HTERT RPE-1 (cell line): ENCODE data around the gene PPP1R1C.

Experiments used
- in situ Hi-C: fragments of 300-500 bp; cut with MboI; formaldehyde crosslinking; loops from 4 replicates; pipeline ENCODE4 v1.14.3; 2020; ENCODE audit warnings: low sequenced_read_pairs

Gene PPP1R1C

DNA sequence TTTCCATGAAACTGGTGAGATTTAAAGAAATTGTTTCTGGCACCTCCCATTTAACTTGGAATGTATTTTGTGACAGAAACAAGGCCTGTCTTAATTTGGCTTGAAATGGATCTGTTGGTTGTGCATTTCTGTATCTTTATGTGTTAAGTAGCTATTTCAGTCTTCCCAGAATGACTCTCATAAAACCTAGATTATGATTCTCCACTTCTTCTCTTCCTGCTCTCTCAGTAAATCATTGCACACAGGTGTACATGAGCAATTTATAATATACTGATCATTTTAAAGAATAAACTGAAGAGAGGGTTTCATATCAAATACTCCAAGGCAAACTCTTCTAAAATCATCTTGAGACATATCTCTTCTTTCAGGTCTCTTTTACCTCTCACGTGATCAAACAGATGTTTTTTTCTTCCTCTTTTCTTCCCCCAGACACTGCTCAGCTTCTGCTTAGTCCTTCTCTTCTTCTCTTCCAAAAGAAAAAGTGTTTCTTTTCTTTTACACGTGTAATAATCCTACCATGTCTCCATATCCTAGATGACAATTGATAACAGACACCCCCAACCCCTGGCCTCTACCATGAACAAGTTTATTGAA lies 112.0 kb downstream of the PPP1R1C start:
- in situ Hi-C loops: no loop called here

DNA sequence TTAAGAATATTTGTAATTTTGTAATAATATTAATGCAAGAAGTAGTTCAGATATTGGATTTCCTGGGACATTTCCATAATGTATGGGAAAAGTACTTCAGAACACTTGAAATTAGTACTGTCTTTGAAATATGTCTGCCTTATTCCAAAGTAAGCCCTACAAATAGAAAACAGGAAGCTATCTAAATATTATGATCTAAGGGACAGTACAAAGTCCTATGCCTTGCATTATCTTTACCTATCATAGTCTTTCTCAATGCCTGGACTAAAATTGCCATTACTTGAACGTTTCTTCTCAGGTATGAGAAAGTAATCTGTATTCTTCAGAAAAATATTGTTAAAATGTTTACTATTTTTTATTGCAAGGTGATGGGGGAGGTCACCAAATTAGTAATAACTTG lies 113.0 kb downstream of the PPP1R1C start:
- in situ Hi-C loops: no loop called here

DNA sequence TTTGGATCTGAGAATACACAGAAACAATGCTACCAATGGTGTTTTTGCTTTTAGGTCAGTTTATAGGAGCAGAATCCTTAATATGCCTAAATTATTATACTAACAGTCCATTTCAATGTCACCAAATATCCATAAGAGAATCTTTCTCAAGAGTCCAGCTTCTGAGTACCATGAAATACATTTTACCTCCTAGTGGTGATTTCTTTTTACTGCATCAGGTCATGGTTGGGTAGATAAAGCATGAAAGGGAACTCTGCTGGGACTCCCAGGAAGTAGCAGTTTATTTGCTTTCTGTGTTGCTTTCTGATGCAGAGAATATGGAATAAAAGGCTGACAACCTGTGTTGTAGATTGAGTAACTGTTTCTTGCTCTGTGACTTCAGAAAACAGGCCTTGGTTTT lies 115.6 kb downstream of the PPP1R1C start:
- in situ Hi-C loops: no loop called here

- in situ Hi-C loops: no loop called here
Measured at GRCh38 chr2:182103526-182103925, 117.9 kb downstream of the PPP1R1C start.

DNA sequence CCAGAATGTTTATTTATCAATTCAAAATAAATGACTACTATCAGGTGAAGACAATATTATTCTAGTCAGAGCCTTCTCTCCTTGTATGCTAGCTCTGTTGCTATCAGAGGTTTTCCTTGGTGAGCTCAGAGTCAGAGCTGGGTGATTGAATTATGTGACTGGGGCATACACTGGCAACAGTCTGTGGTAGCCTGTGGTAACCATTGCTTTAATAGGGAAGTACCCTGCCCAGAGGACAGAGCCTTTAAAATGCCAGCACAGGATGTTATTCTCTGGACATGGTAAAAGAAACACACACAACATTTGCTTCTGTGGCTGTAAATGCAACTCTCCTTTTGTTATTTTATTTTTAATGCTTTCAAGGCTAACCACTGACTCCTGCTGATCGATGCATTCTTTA lies 124.7 kb downstream of the PPP1R1C start:
- in situ Hi-C loops: no loop called here

GRCh38 chr2:182113334-182113733 lies 127.7 kb downstream of the PPP1R1C start:
- in situ Hi-C loops: no loop called here

DNA sequence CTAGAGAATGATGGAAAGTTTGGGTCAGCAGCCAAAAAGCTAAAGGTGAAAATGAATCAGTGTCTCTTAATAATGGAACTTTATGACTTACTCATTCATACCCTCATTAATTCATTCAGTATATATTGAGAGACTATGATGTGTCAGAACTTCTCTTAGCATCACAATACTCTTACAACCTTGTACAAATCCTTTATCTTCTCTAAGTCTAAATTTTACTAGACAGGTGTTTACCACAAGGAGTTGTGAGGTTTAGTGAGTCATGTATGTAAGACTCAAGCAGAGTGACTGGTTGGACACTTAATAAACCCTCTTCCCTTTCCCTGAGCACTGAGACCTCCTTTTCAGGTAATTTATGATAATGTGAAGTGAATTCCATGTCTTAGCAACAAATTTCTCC lies 129.6 kb downstream of the PPP1R1C start:
- in situ Hi-C loops: no loop called here

- in situ Hi-C loops: no loop called here
Measured at GRCh38 chr2:182116774-182117173, 131.1 kb downstream of the PPP1R1C start.

DNA sequence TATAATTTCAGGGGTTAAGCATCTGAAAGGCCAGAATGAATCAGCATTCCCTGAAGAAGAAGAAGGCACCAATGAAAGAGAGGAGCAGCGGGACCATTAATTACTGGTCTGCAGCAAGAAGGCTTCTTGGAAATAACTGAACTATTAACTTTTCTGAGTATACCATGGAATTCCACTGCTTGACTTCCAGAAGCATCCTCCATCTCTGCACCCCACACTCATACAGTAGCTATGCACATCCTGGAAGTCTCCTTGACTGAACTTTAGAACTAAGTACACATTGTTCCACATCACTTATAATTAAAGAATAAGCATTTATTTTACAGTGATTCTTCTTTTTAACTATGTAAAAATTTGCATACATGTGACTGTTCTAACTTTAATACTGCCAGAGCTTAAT lies 131.5 kb downstream of the PPP1R1C start:
- in situ Hi-C loops: no loop called here

DNA sequence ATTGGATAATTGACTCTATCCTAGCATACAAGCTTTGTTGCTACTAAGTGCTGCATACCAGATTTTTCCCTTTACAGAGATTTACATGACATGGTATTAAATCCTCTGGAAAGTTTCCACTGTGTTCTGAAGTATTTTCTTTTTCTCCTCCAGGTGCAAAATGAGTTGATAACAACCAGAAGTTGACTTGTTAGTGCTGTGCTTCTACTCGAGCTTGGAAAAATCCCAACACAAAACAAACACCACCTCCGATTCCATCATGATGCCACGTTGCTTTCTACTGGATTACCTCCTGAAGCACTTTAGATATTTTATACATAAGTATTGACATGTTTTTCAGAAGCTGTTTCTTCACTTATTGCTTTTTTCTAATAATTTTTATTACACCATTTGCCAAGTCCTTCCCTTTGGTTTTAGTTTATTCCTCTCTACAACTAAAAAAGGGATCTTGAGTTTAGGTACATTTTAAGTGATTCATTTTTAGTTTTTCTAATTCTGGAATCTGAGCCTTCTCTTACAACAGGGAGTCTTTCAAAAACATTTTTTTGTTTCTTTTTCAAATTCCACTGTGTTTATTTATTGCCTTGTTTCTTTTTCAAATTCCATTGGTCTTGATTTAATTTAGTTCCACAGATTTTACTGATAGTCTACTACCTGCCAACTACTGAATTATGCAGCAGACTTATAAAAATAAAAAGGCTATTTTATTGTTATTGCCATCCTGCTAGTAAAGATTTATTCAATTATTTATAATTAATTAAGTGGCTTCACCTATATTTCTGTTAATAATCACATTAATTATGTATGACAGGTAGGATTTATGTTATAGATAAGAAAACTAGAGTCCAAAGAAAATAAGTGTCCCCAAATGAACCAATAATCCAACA lies 143.4 kb downstream of the PPP1R1C start:
- in situ Hi-C loops: no loop called here

GRCh38 chr2:182132605-182133004 lies 147.0 kb downstream of the PPP1R1C start:
- in situ Hi-C loops: no loop called here

DNA sequence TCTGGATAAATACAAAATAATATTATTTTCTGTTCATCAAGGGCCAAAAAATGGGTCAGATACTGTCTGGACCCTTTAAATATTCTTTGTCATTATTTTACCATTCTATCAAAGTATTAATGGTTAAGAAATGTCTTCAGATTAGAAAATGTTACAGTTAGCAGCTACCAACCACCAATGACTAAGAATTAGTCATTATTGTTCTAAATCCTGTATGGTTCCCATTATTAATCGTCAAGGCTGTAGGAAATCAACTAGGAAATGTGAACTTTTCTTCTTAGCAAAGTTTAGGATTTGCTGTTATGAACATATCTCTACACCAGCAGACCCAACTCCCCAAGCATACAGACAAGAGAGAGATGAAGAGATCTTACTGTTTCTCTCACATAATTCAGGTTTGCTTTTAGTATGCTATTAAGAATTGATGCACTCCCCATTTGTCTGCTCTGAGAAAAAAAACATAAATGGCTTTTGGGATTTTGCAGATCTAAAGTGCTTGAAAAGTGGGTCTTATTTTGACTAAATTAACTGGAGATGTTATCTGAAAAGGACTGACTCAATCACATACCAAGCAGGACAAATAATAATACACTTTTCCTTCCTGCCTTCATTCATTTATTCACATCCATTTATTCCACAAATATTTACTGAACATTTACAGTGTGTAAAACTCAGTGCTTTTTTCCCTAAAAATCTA lies 147.7 kb downstream of the PPP1R1C start:
- in situ Hi-C loops: no loop called here

GRCh38 chr2:182134201-182134600 lies 148.5 kb downstream of the PPP1R1C start:
- in situ Hi-C loops: no loop called here

- in situ Hi-C loops: no loop called here
Measured at GRCh38 chr2:182142062-182142461, 156.4 kb downstream of the PPP1R1C start.

DNA sequence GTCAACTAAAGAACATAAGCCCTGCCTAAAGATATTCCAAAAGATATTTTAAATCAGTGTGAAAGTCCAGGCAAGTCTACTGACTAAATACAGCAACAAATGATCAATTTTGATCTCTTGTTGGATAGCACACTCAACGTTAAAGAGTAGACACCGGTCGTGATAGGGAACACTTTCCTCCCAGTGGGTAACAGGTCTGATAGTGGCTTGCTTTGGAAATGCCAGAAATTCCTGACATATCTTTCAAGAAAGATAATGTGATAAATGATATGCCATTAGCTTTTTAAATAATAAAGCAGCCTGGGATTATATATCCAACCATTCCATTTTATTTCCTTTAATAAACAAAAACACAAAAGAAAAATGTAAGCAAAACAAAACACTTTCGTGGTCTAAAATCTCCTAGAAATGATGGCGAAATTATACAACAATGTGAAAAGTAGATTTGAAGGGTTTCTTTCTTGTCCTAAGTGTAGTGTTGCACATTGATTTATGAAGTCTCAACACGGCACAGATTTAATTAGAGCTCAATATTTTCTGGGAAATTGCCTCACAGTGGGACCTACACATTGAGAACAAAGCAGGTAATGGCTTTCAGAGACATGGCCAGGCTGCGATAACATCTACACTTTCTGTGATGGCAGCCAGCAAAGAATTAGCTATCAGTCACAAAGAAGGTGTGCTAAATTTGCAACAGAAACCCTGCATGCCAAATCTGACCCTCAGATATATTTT lies 158.6 kb downstream of the PPP1R1C start:
- in situ Hi-C loops: no loop called here

DNA sequence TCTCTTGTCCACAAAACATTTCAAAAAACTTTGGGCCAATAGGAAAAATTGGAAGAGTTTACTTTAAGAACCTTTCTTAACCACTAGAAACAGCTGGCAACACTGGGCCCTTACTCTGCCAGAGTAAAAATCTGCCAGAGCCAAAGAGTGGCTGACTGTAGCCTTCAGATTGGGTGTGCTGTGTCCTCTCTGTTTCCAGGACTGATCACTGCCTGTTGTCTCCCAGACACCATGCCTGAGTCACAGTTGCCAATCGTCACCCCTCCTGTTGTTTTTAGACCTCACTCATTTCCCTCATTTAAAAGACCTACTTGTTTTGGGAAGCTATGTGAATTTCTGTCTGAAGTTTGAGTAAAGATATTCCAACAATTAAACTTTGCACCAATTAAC lies 159.1 kb downstream of the PPP1R1C start:
- in situ Hi-C loops: no loop called here

DNA sequence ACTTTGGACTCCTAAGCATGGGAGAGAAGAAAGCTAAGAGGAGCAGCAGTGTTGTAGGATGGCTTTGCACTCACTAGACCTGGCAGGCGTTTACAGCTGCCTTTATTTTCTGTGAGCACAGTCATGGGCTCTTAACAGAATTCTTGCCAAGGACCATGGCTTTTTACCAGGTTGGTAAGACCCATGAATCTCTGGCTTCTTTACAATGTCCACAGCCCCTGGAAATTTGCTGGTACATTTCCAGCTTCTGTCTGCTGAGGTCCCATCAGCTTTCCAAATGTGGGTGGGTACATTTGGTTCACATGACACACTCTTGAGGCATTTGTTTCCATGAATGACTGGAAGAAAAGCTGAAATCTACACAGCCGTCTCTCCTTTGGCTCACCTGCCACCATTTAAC lies 162.7 kb downstream of the PPP1R1C start:
- in situ Hi-C loops: no loop called here

GRCh38 chr2:182163878-182164277 lies 178.2 kb downstream of the PPP1R1C start:
- in situ Hi-C loops: no loop called here

DNA sequence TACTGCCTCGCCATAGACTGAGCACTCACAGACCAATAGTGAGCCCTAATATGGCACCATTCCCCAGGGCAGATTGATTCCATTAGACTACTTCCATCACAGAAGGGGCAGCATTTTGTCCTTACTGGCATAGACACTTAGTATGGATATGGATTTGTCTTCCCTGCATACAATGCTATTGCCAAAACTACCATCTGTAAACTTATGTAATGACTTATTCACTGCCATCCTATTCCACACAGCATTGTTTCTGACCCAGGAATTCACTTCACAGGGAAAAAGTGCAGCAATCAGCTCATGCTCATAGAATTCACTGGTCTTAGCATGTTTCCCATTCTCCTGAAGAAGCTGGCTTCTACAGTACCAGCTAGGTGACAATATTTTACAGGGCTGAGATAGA lies 179.0 kb downstream of the PPP1R1C start:
- in situ Hi-C loops: no loop called here

DNA sequence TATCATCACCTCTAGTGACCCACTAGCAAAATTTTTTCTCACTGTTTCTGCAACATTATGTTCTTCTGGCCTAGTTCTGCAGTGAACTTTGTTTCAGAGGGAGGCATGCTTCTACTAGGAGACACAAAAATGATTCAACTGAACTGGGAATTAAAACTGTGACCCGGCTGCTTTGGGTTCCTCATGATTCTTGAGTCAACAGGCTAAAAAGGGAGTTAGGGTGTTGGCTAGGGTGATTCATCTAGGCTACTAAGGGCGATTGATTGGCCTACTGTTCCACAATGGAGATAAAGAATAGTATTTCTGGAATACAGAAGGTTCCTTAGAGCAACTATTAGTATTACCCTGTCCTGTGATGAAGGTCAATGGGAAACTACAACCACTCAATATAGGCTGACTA lies 179.5 kb downstream of the PPP1R1C start:
- in situ Hi-C loops: no loop called here

GRCh38 chr2:182166406-182166805 lies 180.8 kb downstream of the PPP1R1C start:
- in situ Hi-C loops: no loop called here
